Fibroblast of lung (primary cell): ENCODE measurements around the gene TRAP1. TPM values are rescaled to one million over a fixed set of nuclear protein-coding genes. Genes with fewer than 3 reads are reported as not detected.

Source experiments
- DNase-seq, 2 donors: peaks; one replicate each; pipeline versions ENCODE4 v3.0.0 to v3.0.0-alpha.2; 2010; ENCODE audit warnings: low read depth in 2 of 2
- H2AFZ ChIP-seq: 2 replicates; pipeline ENCODE4 v1.5.1; 2012; ENCODE audit warnings: low read length, control low read depth, inconsistent platforms
- H3K27ac ChIP-seq: 2 replicates; pipeline ENCODE4 v1.5.1; 2011; ENCODE audit warnings: low read length, control low read depth; ENCODE audit not compliant: insufficient read depth
- H3K27me3 ChIP-seq: 2 replicates; pipeline ENCODE4 v1.5.1; 2011; ENCODE audit warnings: mild to moderate bottlenecking, low read length; ENCODE audit not compliant: control insufficient read depth, insufficient read depth
- H3K36me3 ChIP-seq: 2 replicates; pipeline ENCODE4 v1.5.1; 2011; ENCODE audit warnings: low read length; ENCODE audit not compliant: control insufficient read depth, insufficient read depth
- H3K4me1 ChIP-seq: 2 replicates; pipeline ENCODE4 v1.5.1; 2011; ENCODE audit warnings: low read length; ENCODE audit not compliant: control insufficient read depth, insufficient read depth; ENCODE audit errors: extremely low read depth
- H3K4me2 ChIP-seq: 2 replicates; pipeline ENCODE4 v1.5.1; 2011; ENCODE audit warnings: low read length, control low read depth; ENCODE audit not compliant: insufficient read depth; ENCODE audit errors: extremely low read depth
- H3K4me3 ChIP-seq, 4 experiments: fragments of 200-600 bp in 1 of 4; sonication (generic) in 1 of 4; replicated peaks in 1 of 4; 2 replicates each; pipeline ENCODE4 v1.5.1; 2011 to 2016; ENCODE audit warnings: low read length in 4 of 4, low read depth in 3 of 4, mild to moderate bottlenecking in 3 of 4, control low read depth in 2 of 4, inconsistent platforms in 1 of 4, mixed read lengths in 1 of 4; ENCODE audit not compliant: insufficient read depth in 1 of 4; ENCODE audit errors: control extremely low read depth in 1 of 4
- H3K79me2 ChIP-seq: 2 replicates; pipeline ENCODE4 v1.5.1; 2012; ENCODE audit warnings: mild to moderate bottlenecking, low read length, inconsistent platforms; ENCODE audit not compliant: control insufficient read depth, insufficient read depth
- H3K9ac ChIP-seq: 2 replicates; pipeline ENCODE4 v1.5.1; 2011; ENCODE audit warnings: mild to moderate bottlenecking, low read length, control low read depth; ENCODE audit not compliant: insufficient read depth
- H3K9me3 ChIP-seq: 2 replicates; pipeline ENCODE4 v1.5.1; 2012; ENCODE audit warnings: low read depth, low read length; ENCODE audit not compliant: control insufficient read depth, insufficient read depth
- H4K20me1 ChIP-seq: 2 replicates; pipeline ENCODE4 v1.5.1; 2011; ENCODE audit warnings: low read length; ENCODE audit not compliant: control insufficient read depth, insufficient read depth; ENCODE audit errors: extremely low read depth
- EZH2 ChIP-seq: IDR thresholded peaks from 2 replicates; pipeline ENCODE4 v1.5.1; 2012; ENCODE audit warnings: low read length, control low read depth, mild to moderate bottlenecking; ENCODE audit errors: missing control alignments
- polyA plus RNA-seq, 2 donors: library from polyadenylated mRNA; depleted of rRNA in 1 of 2; stranded (reverse) in 1 of 2; unstranded in 1 of 2; fragments of >200 nt; gene quantifications; 2 replicates each; pipeline ENCODE4 v1.2.1, GENCODE V29; 2011 to 2012; ENCODE audit warnings: missing spikeins in 1 of 2
- total RNA-seq: library from RNA; depleted of rRNA; stranded (reverse); fragments of >200 nt; gene quantifications from 2 replicates; pipeline ENCODE4 v1.2.1, GENCODE V29; 2014

TRAP1 gene
- total and polyA plus RNA-seq, 2 donors (not counting 1 experiment from before 2014, with no cell fraction given), result 52.1 to 97.8 TPM

DNA sequence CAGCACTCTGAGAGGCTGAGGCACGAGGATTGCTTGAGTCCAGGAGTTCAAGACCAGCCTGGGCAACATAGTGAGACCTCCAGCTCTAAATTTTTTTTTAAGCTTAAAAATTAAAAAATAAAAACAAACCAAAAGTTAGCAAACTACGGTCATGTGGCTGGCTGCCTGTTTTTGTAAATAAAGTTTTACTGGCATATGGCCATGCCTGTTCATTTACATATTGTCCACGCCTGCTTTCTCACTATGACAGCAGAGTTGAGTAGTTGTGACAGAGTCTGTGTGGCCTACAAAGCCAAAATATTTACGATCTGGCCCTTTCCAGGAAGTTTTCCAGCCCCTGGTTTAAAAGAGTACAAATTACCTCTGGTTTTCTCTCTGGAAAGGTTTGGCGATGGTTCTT is 109.3 kb downstream of the TRAP1 start:
- H4K20me1 ChIP-seq, result no peaks in the 10 kb centered on the region
- H3K9me3 ChIP-seq, result no peaks in the 10 kb centered on the region
- H3K9ac ChIP-seq, result no peak overlapping the region
- TF ChIP-seq EZH2, result no peak
- no peaks in the 10 kb centered on the region for H3K4me1 ChIP-seq
- no peak overlapping the region for H3K4me2 ChIP-seq
- H3K27me3 ChIP-seq, result no peaks in the 10 kb centered on the region
- no peaks in the 10 kb centered on the region for H3K36me3 ChIP-seq
- H2AFZ ChIP-seq, result no peak overlapping the region
- H3K4me3 ChIP-seq, result no peak overlapping the region
- no peak for DNase-seq
- peaks cover 13% of the 10 kb centered on the region for H3K79me2 ChIP-seq
- no peak overlapping the region for H3K27ac ChIP-seq

Other genes with a start within 250 kb of the TRAP1 start
- gene C16orf90, start 222.0 kb downstream of the TRAP1 start, total RNA-seq, result not detected in 2 replicates
- not detected in 2 replicates for gene C16orf90, start 222.0 kb downstream of the TRAP1 start, polyA plus RNA-seq
- 21.1 and 22.3 TPM in 2 replicates for gene CLUAP1, start 216.5 kb downstream of the TRAP1 start, total RNA-seq
- gene CLUAP1, start 216.5 kb downstream of the TRAP1 start, polyA plus RNA-seq, result 22.7 and 28.0 TPM in 2 replicates
- gene NLRC3, start 140.1 kb downstream of the TRAP1 start, total RNA-seq, result under 0.01 and 0.17 TPM in 2 replicates
- not detected in 2 replicates for gene NLRC3, start 140.1 kb downstream of the TRAP1 start, polyA plus RNA-seq
- 2.3 and 4.0 TPM in 2 replicates for gene SLX4, start 105.9 kb downstream of the TRAP1 start, total RNA-seq
- gene SLX4, start 105.9 kb downstream of the TRAP1 start, polyA plus RNA-seq, result 0.81 and 1.3 TPM in 2 replicates
- 18.5 and 29.1 TPM in 2 replicates for gene DNASE1, start 62.8 kb downstream of the TRAP1 start, total RNA-seq
- gene DNASE1, start 62.8 kb downstream of the TRAP1 start, polyA plus RNA-seq, result 2.9 and 4.5 TPM in 2 replicates
- gene CREBBP, start 163.2 kb upstream of the TRAP1 start, total RNA-seq, result 16.2 and 22.6 TPM in 2 replicates
- 6.1 and 8.0 TPM in 2 replicates for gene CREBBP, start 163.2 kb upstream of the TRAP1 start, polyA plus RNA-seq